ENCODE results near the gene STEAP2. TPM values are rescaled to one million over a fixed set of nuclear protein-coding genes. Genes with fewer than 3 reads are reported as not detected.
A peak's percentile ranks its signal among the peaks of the same experiment; 100 is the strongest.

The STEAP2 gene
- total RNA-seq, 4 donors from 2014 or later, result 21.0 to 38.4 (median 25.0) TPM

GRCh38 chr7:90169891-90170290 lies 41.6 kb upstream of the STEAP2 start:
- Histone ChIP-seq H3K36me3 (no peaks in the 10 kb centered on the region), H3K27me3 (no peaks in the 10 kb centered on the region), H3K9me3 (peaks cover 0 to 8% (median 0%) of the 10 kb centered on the region in 3 donors), H3K27ac (no peak overlapping the region), H3K4me3 (no peak overlapping the region), H3K4me1 (no peaks in the 10 kb centered on the region)
- TF ChIP-seq EP300 (IDR thresholded peaks at IDR 0.05) (no peak), POLR2AphosphoS5 (IDR thresholded peaks at IDR 0.05) (no peak), CTCF (IDR thresholded peaks at IDR 0.05) (no peak), POLR2A (IDR thresholded peaks at IDR 0.05) (no peak)
- WGBS, 2 donors (ENCODE audit: low coverage in 1 of 2), result 92 to 100% methylated on average over 1 of the region's 1 CpG
- ATAC-seq, result no peak

DNA sequence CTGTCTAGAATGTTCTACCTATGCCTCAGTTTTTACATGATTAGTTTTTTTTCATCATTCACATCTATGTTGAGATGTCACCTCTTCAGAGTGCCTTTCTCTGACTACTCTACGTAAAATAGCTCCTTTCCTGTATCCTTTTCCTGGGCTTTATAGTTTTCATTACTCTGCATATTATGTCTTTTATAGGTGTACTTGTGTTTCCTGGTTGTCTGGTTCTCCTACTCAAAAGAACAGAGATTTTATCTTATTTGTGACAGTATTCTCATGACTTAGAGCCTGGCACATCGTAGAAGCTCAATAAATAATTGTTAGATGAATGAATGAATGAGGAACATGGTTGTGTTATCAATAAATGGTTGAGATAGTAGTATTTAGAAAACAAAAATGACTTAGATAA lies 39.4 kb upstream of the STEAP2 start:
- WGBS, 2 donors (ENCODE audit: low coverage in 1 of 2), result 80 to 97% methylated on average over 2 of the region's 2 CpGs

DNA sequence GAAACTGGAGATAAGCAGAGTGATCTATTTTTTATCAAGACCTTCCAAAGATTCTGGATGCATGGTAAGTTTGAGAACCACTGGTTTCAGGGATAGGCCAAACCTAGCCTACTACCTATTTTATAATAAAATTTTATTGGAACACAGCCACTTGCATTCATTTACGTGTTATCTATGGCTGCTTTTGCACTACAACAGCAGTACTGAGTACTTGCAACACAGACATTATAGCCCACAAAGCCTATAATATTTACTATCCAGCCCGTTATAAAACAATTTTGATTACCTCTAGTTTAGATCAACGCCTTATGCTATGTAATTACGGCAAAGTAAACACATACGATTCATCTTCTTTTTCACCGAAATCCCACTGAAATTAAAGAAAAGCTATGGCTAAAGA lies 38.9 kb upstream of the STEAP2 start:
- H3K4me1 ChIP-seq, result no peaks in the 10 kb centered on the region
- H3K36me3 ChIP-seq, result no peaks in the 10 kb centered on the region
- no peak overlapping the region for H3K27ac ChIP-seq
- TF ChIP-seq POLR2AphosphoS5 (IDR thresholded peaks at IDR 0.05) (no peak), POLR2A (IDR thresholded peaks at IDR 0.05) (no peak)
- no peak overlapping the region for H3K4me3 ChIP-seq
- no peak for ATAC-seq
- H3K27me3 ChIP-seq, result no peaks in the 10 kb centered on the region
- 89 to 90% methylated on average over 5 to 6 of the region's 6 CpGs for WGBS, 2 donors (ENCODE audit: low coverage in 1 of 2)
- H3K9me3 ChIP-seq, result peaks cover 0 to 8% (median 0%) of the 10 kb centered on the region in 3 donors

More for the DNA sequence above, 39.4 kb upstream of the STEAP2 start:
- Histone ChIP-seq H3K4me3 (no peak overlapping the region), H3K4me1 (no peaks in the 10 kb centered on the region), H3K9me3 (peaks cover 0 to 8% (median 0%) of the 10 kb centered on the region in 3 donors), H3K36me3 (no peaks in the 10 kb centered on the region), H3K27me3 (no peaks in the 10 kb centered on the region), H3K27ac (no peak overlapping the region)
- TF ChIP-seq EP300 (IDR thresholded peaks at IDR 0.05) (no peak), POLR2AphosphoS5 (IDR thresholded peaks at IDR 0.05) (no peak)
- ATAC-seq, result no peak

GRCh38 chr7:90173127-90173844 lies 38.3 kb upstream of the STEAP2 start:
- H3K27ac ChIP-seq, result no peak overlapping the region
- 58 to 88% methylated on average over 2 to 3 of the region's 4 CpGs for WGBS, 2 donors (ENCODE audit: low coverage in 1 of 2)

GRCh38 chr7:90175667-90176066 lies 35.9 kb upstream of the STEAP2 start:
- TF ChIP-seq EP300 (IDR thresholded peaks at IDR 0.05) (no peak), POLR2AphosphoS5 (IDR thresholded peaks at IDR 0.05) (no peak), CTCF (IDR thresholded peaks at IDR 0.05) (no peak), POLR2A (IDR thresholded peaks at IDR 0.05) (no peak)
- peak; percentile 28 for ATAC-seq
- no peaks in the 10 kb centered on the region for H3K27me3 ChIP-seq
- no peaks in the 10 kb centered on the region for H3K36me3 ChIP-seq
- H3K4me1 ChIP-seq, result no peaks in the 10 kb centered on the region
- WGBS, 2 donors (ENCODE audit: low coverage in 1 of 2), result 88 to 100% methylated on average over 1 to 3 of the region's 4 CpGs
- H3K9me3 ChIP-seq, result peaks cover 0 to 2% (median 0%) of the 10 kb centered on the region in 3 donors
- H3K27ac ChIP-seq, result no peak overlapping the region
- no peak overlapping the region for H3K4me3 ChIP-seq

More at GRCh38 chr7:90173127-90173844, 38.3 kb upstream of the STEAP2 start:
- no peak for TF ChIP-seq POLR2AphosphoS5 (IDR thresholded peaks at IDR 0.05)
- TF ChIP-seq EP300 (IDR thresholded peaks at IDR 0.05), result no peak
- TF ChIP-seq POLR2A (IDR thresholded peaks at IDR 0.05), result no peak
- TF ChIP-seq CTCF (IDR thresholded peaks at IDR 0.05), result no peak
- no peak overlapping the region for H3K4me3 ChIP-seq
- H3K27me3 ChIP-seq, result no peaks in the 10 kb centered on the region
- H3K9me3 ChIP-seq, result peaks cover 0 to 8% (median 0%) of the 10 kb centered on the region in 3 donors
- no peaks in the 10 kb centered on the region for H3K36me3 ChIP-seq
- no peaks in the 10 kb centered on the region for H3K4me1 ChIP-seq
- no peak for ATAC-seq

DNA sequence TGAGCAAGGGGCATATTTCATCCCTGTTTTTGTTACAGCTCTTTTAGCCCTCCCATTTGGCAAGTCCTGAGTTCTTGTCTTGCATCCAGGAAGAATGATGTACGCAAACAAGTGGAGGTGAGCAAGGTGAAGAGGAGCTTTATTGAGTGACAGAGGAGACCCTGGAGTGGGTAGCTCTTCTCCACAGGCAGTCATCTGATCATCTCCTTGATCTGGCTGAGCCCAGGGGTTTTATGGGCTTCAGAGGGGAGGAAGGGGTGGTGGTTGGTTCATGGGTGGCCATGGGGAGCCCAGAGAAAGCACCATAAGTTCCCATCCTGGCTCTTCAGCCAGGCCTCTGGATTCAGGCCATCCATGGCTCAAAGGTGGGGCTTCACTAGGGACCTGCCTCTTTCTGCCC lies 35.3 kb upstream of the STEAP2 start:
- WGBS, 2 donors (ENCODE audit: low coverage in 1 of 2), result 100% methylated on average over 1 of the region's 1 CpG; no CpG with 5 or more reads in 1 of the 2 donors
- H3K36me3 ChIP-seq, result no peaks in the 10 kb centered on the region
- ATAC-seq, result no peak
- H3K27ac ChIP-seq, result no peak overlapping the region
- no peaks in the 10 kb centered on the region for H3K27me3 ChIP-seq
- H3K9me3 ChIP-seq, result no peaks in the 10 kb centered on the region
- H3K4me1 ChIP-seq, result no peaks in the 10 kb centered on the region
- TF ChIP-seq POLR2AphosphoS5 (IDR thresholded peaks at IDR 0.05), result no peak
- no peak for TF ChIP-seq POLR2A (IDR thresholded peaks at IDR 0.05)
- no peak for TF ChIP-seq CTCF (IDR thresholded peaks at IDR 0.05)
- H3K4me3 ChIP-seq, result no peak overlapping the region

All from gastroesophageal sphincter (tissue), 4 donors.